ENCODE data around the gene LETMD1.

DNA sequence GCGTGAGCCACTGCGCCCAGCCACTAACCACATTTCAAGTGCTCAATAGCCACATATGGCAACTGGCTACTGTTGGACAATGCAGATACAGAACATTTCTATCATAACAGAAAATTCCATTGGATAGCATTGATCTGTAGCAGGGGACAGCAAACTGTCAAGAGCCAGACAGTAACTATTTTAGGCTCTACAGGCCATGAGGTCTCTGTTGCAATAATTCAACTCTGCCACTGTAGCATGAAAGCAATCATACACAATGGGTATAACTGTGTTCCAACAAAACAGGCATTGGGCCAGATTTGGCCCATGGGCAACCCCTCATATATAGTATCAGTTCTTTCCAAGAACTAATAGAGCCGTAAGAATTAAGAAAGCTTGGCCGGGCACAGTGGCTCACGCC is 27.3 kb downstream of the LETMD1 start:
- TF ChIP-seq EZH2 (IDR thresholded peaks at IDR 0.05; ENCODE audit: insufficient read depth, poor library complexity, severe bottlenecking) (no peak), EZH2phosphoT487 (IDR thresholded peaks at IDR 0.05; ENCODE audit: insufficient read depth, low read depth) (no peak)

All from GM23248 (cell line).